RWPE2 (cell line): ENCODE results near the gene KRTDAP.

Source experiments
- ATAC-seq: fragments of 200-7000 bp; cut with Tn5 transposase; 3 replicates; pipeline ENCODE4 v1.9.1; 2021; ENCODE audit warnings: low read depth
- DNase-seq: peaks from one replicate; pipeline ENCODE4 v3.0.0-alpha.2; 2020; ENCODE audit warnings: low spot score
- H3K27ac ChIP-seq: fragments of 450-650 bp; 2 replicates; pipeline ENCODE4 v1.5.1; 2017; ENCODE audit warnings: mild to moderate bottlenecking; ENCODE audit not compliant: poor library complexity, severe bottlenecking
- H3K27me3 ChIP-seq: fragments of 250-450 bp; sonication (Bioruptor Pico); 2 replicates; pipeline ENCODE4 v1.5.1; 2021; ENCODE audit warnings: mild to moderate bottlenecking, moderate library complexity; ENCODE audit not compliant: insufficient read depth, poor library complexity, severe bottlenecking
- H3K36me3 ChIP-seq: fragments of 250-450 bp; sonication (Bioruptor Pico); 2 replicates; pipeline ENCODE4 v1.5.1; 2020; ENCODE audit warnings: low read depth, mild to moderate bottlenecking, moderate library complexity
- H3K4me1 ChIP-seq: fragments of 250-450 bp; sonication (Bioruptor Pico); 2 replicates; pipeline ENCODE4 v1.5.1; 2021; ENCODE audit warnings: mild to moderate bottlenecking, moderate library complexity; ENCODE audit not compliant: insufficient read depth, poor library complexity, severe bottlenecking
- H3K4me3 ChIP-seq: fragments of 250-450 bp; sonication (Bioruptor Pico); 2 replicates; pipeline ENCODE4 v1.5.1; 2021; ENCODE audit warnings: mild to moderate bottlenecking, moderate library complexity; ENCODE audit not compliant: severe bottlenecking
- H3K9me3 ChIP-seq: fragments of 250-450 bp; sonication (Bioruptor Pico); 2 replicates; pipeline ENCODE4 v1.5.1; 2021; ENCODE audit warnings: mild to moderate bottlenecking, moderate library complexity; ENCODE audit not compliant: severe bottlenecking
- CTCF ChIP-seq: fragments of 450-650 bp; IDR thresholded peaks from one replicate; pipeline ENCODE4 v1.5.1; 2017; ENCODE audit warnings: mild to moderate bottlenecking, moderate library complexity; ENCODE audit not compliant: poor library complexity, severe bottlenecking

KRTDAP gene

DNA sequence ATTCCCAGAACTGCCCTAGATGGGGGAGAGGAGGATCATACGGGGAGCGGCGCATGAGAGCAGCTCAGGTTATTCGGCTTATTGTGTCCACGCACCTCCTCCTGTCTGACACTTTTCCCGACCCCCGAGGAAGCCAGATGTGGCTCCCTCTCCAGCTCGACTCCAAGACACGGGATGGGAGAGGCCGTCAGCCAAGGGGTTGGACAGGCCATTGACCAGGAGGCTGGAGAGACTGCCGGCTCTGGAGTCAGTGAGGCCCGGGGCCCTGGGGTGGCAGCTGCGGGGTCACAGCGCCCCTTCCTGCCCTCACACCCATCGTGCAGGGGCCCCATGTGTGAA is 20.3 kb upstream of the KRTDAP start:
- peak; percentile 67 for TF ChIP-seq CTCF

DNA sequence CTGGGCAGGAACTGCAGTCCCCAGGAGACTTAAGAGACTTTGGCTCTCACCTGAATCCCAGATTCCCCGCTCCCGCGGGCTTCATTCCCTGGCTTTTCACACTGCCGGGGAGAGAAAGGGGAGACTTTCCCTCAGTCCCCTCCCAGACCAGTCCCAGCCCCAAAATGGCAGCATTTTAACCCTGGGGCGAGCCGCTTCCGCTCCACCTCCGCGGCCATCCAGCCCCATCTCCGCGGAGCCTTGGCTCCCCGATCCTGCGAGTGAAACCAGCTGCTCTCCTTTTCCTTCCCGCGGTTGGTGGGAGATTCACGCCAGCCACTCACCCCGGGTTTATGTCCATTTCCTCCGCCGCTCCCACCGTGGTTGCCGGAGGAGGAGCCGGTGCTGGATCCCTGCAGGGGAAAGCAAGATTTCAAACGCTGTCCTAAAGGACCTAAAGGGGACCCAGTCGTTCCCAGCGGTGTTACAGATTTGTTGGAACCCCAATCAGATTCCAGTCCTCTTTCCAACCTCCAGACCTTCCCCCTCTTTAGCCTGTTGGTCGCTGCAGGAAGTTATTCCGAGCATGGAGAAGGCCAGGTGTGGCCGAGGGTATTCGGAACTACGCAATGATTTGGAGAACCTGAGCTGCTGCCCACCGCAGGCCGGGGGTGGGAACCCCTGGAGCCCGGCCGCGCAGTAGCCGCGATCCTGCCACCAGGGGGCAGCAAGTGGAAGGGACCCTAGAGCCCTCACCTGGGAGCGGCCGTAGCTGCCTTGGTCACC is 19.8 kb upstream of the KRTDAP start:
- H3K4me3 ChIP-seq = peak overlapping the region; percentile 42
- peak overlapping the region; percentile 93 for H3K27ac ChIP-seq
- ATAC-seq = peak; percentile 81

More for the DNA sequence above, 20.3 kb upstream of the KRTDAP start:
- Histone ChIP-seq H3K27me3 (no peaks in the 10 kb centered on the region), H3K4me3 (peak overlapping the region; percentile 42), H3K9me3 (no peaks in the 10 kb centered on the region), H3K4me1 (peaks cover 9% of the 10 kb centered on the region), H3K36me3 (peaks cover 34% of the 10 kb centered on the region), H3K27ac (peak overlapping the region; percentile 93)
- ATAC-seq (no peak), DNase-seq (no peak)

DNA sequence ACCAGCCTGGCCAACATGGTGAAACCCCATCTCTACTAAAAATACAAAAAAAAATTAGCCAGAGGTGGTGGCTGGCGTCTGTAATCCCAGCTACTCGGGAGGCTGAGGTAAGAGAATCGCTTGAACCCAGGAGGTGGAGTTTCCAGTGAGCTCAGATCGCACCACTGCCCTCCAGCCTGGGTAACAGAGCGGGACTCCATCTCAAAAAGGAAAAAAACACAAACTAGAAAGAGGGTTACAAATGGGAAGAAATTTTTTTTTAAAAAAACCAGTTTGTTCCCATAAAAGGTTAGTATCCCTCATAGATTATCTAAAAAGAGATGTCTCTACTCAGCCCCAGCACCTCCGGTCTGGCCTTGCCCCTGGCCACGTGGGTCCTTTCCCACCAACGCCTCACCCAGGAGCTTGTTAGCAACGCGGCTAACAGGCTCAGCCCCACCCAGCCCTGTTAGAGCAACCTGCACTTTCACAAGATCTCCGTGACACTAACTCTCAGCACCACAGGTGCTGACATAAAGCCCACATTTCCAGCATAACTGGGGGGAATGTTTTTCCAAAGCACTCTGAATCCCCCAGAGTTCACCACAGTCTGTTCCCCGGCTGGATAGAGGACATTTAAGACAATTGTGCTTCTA is 18.9 kb upstream of the KRTDAP start:
- peak overlapping the region; percentile 93 for H3K27ac ChIP-seq
- TF ChIP-seq CTCF = no peak
- H3K9me3 ChIP-seq = no peaks in the 10 kb centered on the region
- H3K36me3 ChIP-seq = peaks cover 49% of the 10 kb centered on the region
- H3K4me3 ChIP-seq = peak overlapping the region; percentile 42
- H3K4me1 ChIP-seq = peaks cover 9% of the 10 kb centered on the region
- DNase-seq (no peak), ATAC-seq (peak; percentile 66)
- no peaks in the 10 kb centered on the region for H3K27me3 ChIP-seq

More for the DNA sequence above, 19.8 kb upstream of the KRTDAP start:
- no peaks in the 10 kb centered on the region for H3K27me3 ChIP-seq
- peak; percentile 96 for TF ChIP-seq CTCF
- peaks cover 40% of the 10 kb centered on the region for H3K36me3 ChIP-seq
- no peaks in the 10 kb centered on the region for H3K9me3 ChIP-seq
- peak; percentile 84 for DNase-seq
- peaks cover 9% of the 10 kb centered on the region for H3K4me1 ChIP-seq

DNA sequence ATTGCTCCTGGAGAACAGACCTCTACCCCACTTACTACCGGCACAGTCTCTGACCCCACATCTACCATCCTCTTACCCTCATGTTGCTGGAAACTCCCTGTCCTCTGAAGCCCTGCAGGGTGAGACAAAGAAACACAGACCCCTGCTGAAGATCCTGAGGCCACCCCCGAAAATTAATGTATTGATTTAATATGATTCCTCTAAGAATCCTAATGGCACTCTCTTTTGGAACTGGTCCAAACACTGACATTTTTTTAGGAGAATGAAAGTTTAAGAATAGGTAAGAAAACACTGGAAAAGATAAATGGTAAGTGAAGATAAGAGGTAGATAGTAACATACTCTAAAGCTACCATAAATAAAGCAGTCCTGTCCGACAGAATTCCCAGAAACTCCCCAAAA is 17.9 kb upstream of the KRTDAP start:
- Histone ChIP-seq H3K36me3 (peaks cover 57% of the 10 kb centered on the region), H3K27ac (no peak overlapping the region)
- TF ChIP-seq CTCF = no peak

DNA sequence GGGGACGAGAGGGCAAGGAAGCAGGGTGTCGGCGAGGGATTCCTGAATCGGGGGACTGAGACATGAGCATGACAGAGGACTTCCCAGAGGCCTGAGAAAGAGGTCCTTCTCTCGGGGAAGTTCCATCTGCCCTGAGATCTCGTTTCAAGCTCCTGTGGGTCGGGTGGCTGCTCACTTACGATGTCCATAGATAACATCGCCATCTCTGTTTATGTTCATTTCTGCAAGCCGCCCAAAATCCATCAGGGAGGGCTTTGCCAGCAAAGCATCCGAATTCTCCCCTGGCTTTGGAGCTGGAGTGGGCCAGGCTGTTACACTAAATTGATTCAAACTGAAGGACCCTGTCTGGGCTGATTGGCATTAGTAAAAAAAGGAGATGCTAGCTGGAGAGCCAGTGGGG is 17.3 kb upstream of the KRTDAP start:
- DNase-seq (no peak), ATAC-seq (no peak)
- Histone ChIP-seq H3K36me3 (peaks cover 57% of the 10 kb centered on the region), H3K9me3 (no peaks in the 10 kb centered on the region), H3K27me3 (no peaks in the 10 kb centered on the region), H3K4me3 (no peak overlapping the region), H3K27ac (no peak overlapping the region), H3K4me1 (peaks cover 9% of the 10 kb centered on the region)
- no peak for TF ChIP-seq CTCF

More for the DNA sequence above, 17.9 kb upstream of the KRTDAP start:
- H3K9me3 ChIP-seq = no peaks in the 10 kb centered on the region
- no peak overlapping the region for H3K4me3 ChIP-seq
- no peaks in the 10 kb centered on the region for H3K27me3 ChIP-seq
- peaks cover 9% of the 10 kb centered on the region for H3K4me1 ChIP-seq
- ATAC-seq = no peak
- no peak for DNase-seq
